HepG2 (cell line): Measurements from ENCODE around the gene ASTN1. TPM values are rescaled to one million over a fixed set of nuclear protein-coding genes. Genes with fewer than 3 reads are reported as not detected.

ENCODE experiments used
- ATAC-seq: fragments of 200-7000 bp; cut with Tn5 transposase; 3 replicates; pipeline ENCODE4 v1.9.1; 2020; ENCODE audit warnings: mild to moderate bottlenecking, moderate library complexity
- BruUV-seq: library from RNA; stranded (reverse); fragments of 400-500 nt; replicated peaks from 2 replicates; lab custom pipeline; 2021; lab: Mats Ljungman, UMichigan
- CTCF ChIA-PET: fragments of 300-600 bp; formaldehyde crosslinking; extraction: SDS; loops from one replicate; lab custom pipeline; 2021; ENCODE audit warnings: low total read pairs, inconsistent platforms, low intra/inter-chr PET ratio; lab: Yijun Ruan, JAX
- POLR2A ChIA-PET: fragments of 350-600 bp; sonication (Branson Sonifier 250); formaldehyde crosslinking; loops from one replicate; lab custom pipeline; 2020; ENCODE audit warnings: antibody characterized with exemption, inconsistent platforms; lab: Yijun Ruan, JAX
- DNase-seq: peaks from one replicate; pipeline ENCODE4 v3.0.0-alpha.2; 2015; ENCODE audit warnings: low spot score
- FAIRE-seq: peaks from 3 replicates; lab custom pipeline; 2011; peaks lifted over from hg19 to GRCh38; lab: Jason Lieb, UNC
- H2AFZ ChIP-seq: one replicate; pipeline ENCODE4 v1.6.1; 2011; ENCODE audit warnings: low read length, inconsistent platforms
- H3K27ac ChIP-seq: fragments of 300-600 bp; 3 replicates; pipeline ENCODE4 v1.8.0; 2011; ENCODE audit warnings: mixed run types, mild to moderate bottlenecking, mixed read lengths, low read length, inconsistent platforms; ENCODE audit not compliant: insufficient read depth; ENCODE audit errors: extremely low read length
- H3K27me3 ChIP-seq, 2 experiments: fragments of 200-600 bp in 1 of 2; 2 replicates in 1 of 2; 3 replicates in 1 of 2; pipeline versions ENCODE4 v1.6.0 to v1.8.0; 2011; ENCODE audit warnings: low read length in 2 of 2, mild to moderate bottlenecking in 2 of 2, moderate library complexity in 2 of 2, inconsistent platforms in 1 of 2; ENCODE audit not compliant: insufficient read depth in 2 of 2, control insufficient read depth in 1 of 2
- H3K36me3 ChIP-seq, 2 experiments: fragments of 200-600 bp in 1 of 2; replicated peaks in 1 of 2; 2 replicates in 1 of 2; 3 replicates in 1 of 2; pipeline versions ENCODE4 v1.5.1 to v1.8.0; 2011; ENCODE audit warnings: low read length in 2 of 2, inconsistent platforms in 1 of 2; ENCODE audit not compliant: insufficient read depth in 2 of 2, control insufficient read depth in 1 of 2
- H3K4me1 ChIP-seq: 2 replicates; pipeline ENCODE4 v1.5.1; 2012; ENCODE audit warnings: low read length, inconsistent platforms; ENCODE audit not compliant: insufficient read depth
- H3K4me2 ChIP-seq: 2 replicates; pipeline ENCODE4 v1.6.0; 2011; ENCODE audit warnings: low read depth, low read length, inconsistent platforms
- H3K4me3 ChIP-seq, 3 experiments: fragments of 200-600 bp in 1 of 3; sonication (generic), shearing (Covaris generic) in 1 of 3; replicated peaks in 1 of 3; 2 replicates each; pipeline ENCODE4 v1.5.1; 2011 to 2016; ENCODE audit warnings: low read length in 3 of 3, inconsistent platforms in 2 of 3, low read depth in 2 of 3, mild to moderate bottlenecking in 2 of 3, control low read depth in 1 of 3, mixed read lengths in 1 of 3; ENCODE audit not compliant: insufficient read depth in 1 of 3
- H3K79me2 ChIP-seq: one replicate; pipeline ENCODE4 v1.6.1; 2011; ENCODE audit warnings: low read length, inconsistent platforms; ENCODE audit not compliant: insufficient read depth
- H3K9ac ChIP-seq: 2 replicates; pipeline ENCODE4 v1.6.0; 2011; ENCODE audit warnings: mild to moderate bottlenecking, low read depth, low read length, inconsistent platforms; ENCODE audit not compliant: insufficient read depth
- H3K9me3 ChIP-seq: 2 replicates; pipeline ENCODE4 v1.5.1; 2012; ENCODE audit warnings: mild to moderate bottlenecking, low read length
- H4K20me1 ChIP-seq: 2 replicates; pipeline ENCODE4 v1.6.0; 2011; ENCODE audit warnings: inconsistent platforms, mild to moderate bottlenecking, low read length, moderate library complexity; ENCODE audit not compliant: insufficient read depth
- ATF7 ChIP-seq, 2 experiments: fragments of 450-650 bp in 1 of 2; sonication (generic) in 1 of 2; formaldehyde crosslinking in 1 of 2; IDR thresholded peaks; 2 replicates each; pipeline versions ENCODE4 v1.4.0 to v1.6.1; 2016 to 2020; ENCODE audit warnings: antibody characterized with exemption in 1 of 2, mild to moderate bottlenecking in 1 of 2, missing genetic modification reagents in 1 of 2
- FOSL1 ChIP-seq: sonication (generic); formaldehyde crosslinking; IDR thresholded peaks from 2 replicates; pipeline ENCODE4 v1.9.0; 2021; ENCODE audit warnings: missing genetic modification reagents, borderline replicate concordance
- HNRNPUL1 ChIP-seq: fragments of 200-400 bp; formaldehyde crosslinking; IDR thresholded peaks from 2 replicates; pipeline ENCODE4 v1.6.1; 2017; ENCODE audit warnings: low read depth, mild to moderate bottlenecking, low read length, moderate library complexity
- KLF15 ChIP-seq: sonication (generic); formaldehyde crosslinking; IDR thresholded peaks from 2 replicates; pipeline ENCODE4 v1.8.1; 2023; ENCODE audit warnings: borderline replicate concordance, mild to moderate bottlenecking, inconsistent platforms, missing genetic modification reagents, mixed read lengths
- KLF9 ChIP-seq: IDR thresholded peaks from 2 replicates; pipeline ENCODE4 v1.6.1; 2016; ENCODE audit warnings: low read depth
- MAX ChIP-seq: IDR thresholded peaks from 2 replicates; pipeline ENCODE4 v1.6.1; 2012; ENCODE audit warnings: inconsistent platforms
- NR3C1 ChIP-seq: sonication (generic); formaldehyde crosslinking; IDR thresholded peaks from 2 replicates; pipeline ENCODE4 v1.4.0; 2020; ENCODE audit warnings: missing genetic modification reagents
- RFX3 ChIP-seq: IDR thresholded peaks from 2 replicates; pipeline ENCODE4 v1.6.1; 2016; ENCODE audit warnings: missing biosample characterization, missing genetic modification reagents
- TBX3 ChIP-seq: fragments of 450-650 bp; IDR thresholded peaks from 2 replicates; pipeline ENCODE4 v1.6.1; 2017; ENCODE audit warnings: antibody characterized with exemption, mild to moderate bottlenecking, inconsistent platforms, borderline replicate concordance
- THAP7 ChIP-seq: sonication (generic); formaldehyde crosslinking; IDR thresholded peaks from 2 replicates; pipeline ENCODE4 v1.8.1; 2023; ENCODE audit warnings: mild to moderate bottlenecking, missing genetic modification reagents
- ZBTB3 ChIP-seq: sonication (generic); formaldehyde crosslinking; IDR thresholded peaks from 2 replicates; pipeline ENCODE4 v1.4.0; 2020; ENCODE audit warnings: low read depth, mild to moderate bottlenecking, moderate library complexity, missing genetic modification reagents, borderline replicate concordance
- ZFYVE20 ChIP-seq: sonication (generic); formaldehyde crosslinking; IDR thresholded peaks from 2 replicates; pipeline ENCODE4 v1.8.0; 2023; ENCODE audit warnings: low read depth, mild to moderate bottlenecking, moderate library complexity, missing genetic modification reagents, borderline replicate concordance
- ZNF713 ChIP-seq: sonication (generic); formaldehyde crosslinking; IDR thresholded peaks from 2 replicates; pipeline ENCODE4 v1.4.0; 2020; ENCODE audit warnings: mild to moderate bottlenecking, missing genetic modification reagents
- WGBS: methylation state at CpG from one replicate; pipeline ENCODE4 v1.1.6; 2017; ENCODE audit warnings: low lambda C conversion rate; 5-methylcytosine and 5-hydroxymethylcytosine counted together
- in situ Hi-C: cut with HindIII; loops from 2 replicates; pipeline ENCODE4 v1.10.0; 2017; ENCODE audit warnings: low pct_unique_long_range_greater_than_20kb; ENCODE audit not compliant: extremely low pct_ligation_motif_present
- intact Hi-C: fragments of 100-400 bp; cut with micrococcal nuclease; formaldehyde crosslinking; loops from one replicate; pipeline ENCODE4 v1.10.0; 2022; ENCODE audit not compliant: unreplicated experiment
- polyA plus RNA-seq, 8 experiments: library from polyadenylated mRNA; depleted of rRNA in 3 of 8; stranded (reverse) in 7 of 8; unstranded in 1 of 8; fragments of >200 nt; fragmentation: Illumina TruSeq in 4 of 8; extraction: Trizol in 4 of 8; gene quantifications; 2 replicates each; pipeline versions ENCODE4 v1.2.1 to v1.2.3, GENCODE V29; 2011 to 2016; ENCODE audit warnings: low read depth in 4 of 8, missing spikeins in 1 of 8, mixed read lengths in 1 of 8; ENCODE audit not compliant: insufficient read depth in 1 of 8
- total RNA-seq, 5 experiments: library from RNA; depleted of rRNA; stranded (reverse); fragments of >200 nt; fragmentation: Illumina TruSeq; extraction: Trizol; gene quantifications; 2 replicates each; pipeline ENCODE4 v1.2.3, GENCODE V29; 2016; ENCODE audit warnings: low read depth in 1 of 5
- TF ChIP-seq, protein P1 (sequence below): IDR thresholded peaks from 2 replicates; pipeline ENCODE4 v1.6.1; 2012; ENCODE audit warnings: low read length, improper control_type of control experiment
- TF ChIP-seq, protein P2 (sequence below): sonication (generic); formaldehyde crosslinking; IDR thresholded peaks from 2 replicates; pipeline ENCODE4 v1.4.0; 2020; ENCODE audit warnings: low read depth, mild to moderate bottlenecking, missing genetic modification reagents

The ASTN1 gene
- total and polyA plus RNA-seq, 2 of the 13 experiments (the other 11 are each of a cell fraction or from before 2014, with no cell fraction given), result not detected

- H3K9ac ChIP-seq, result no peak overlapping the region
- H2AFZ ChIP-seq, result no peak overlapping the region
- no peaks in the 10 kb centered on the region for H3K9me3 ChIP-seq
- no peak for DNase-seq
- no peak overlapping the region for H3K4me2 ChIP-seq
- ChIA-PET CTCF (no interaction called here), POLR2A (no interaction called here)
- no peaks in the 10 kb centered on the region for H3K36me3 ChIP-seq
- BruUV-seq, result no TSS peak
- H3K4me1 ChIP-seq, result peaks cover 6% of the 10 kb centered on the region; the same call in 1 of the 2 replicates
- H3K79me2 ChIP-seq, result no peaks in the 10 kb centered on the region
- no peaks in the 10 kb centered on the region for H4K20me1 ChIP-seq
- no peak overlapping the region for H3K4me3 ChIP-seq
- H3K27ac ChIP-seq, result no peak overlapping the region
- intact Hi-C loops, result no loop called here
- in situ Hi-C loops, result loop anchor here (25.0 kb wide), 1 partner anchor 894 kb away; no protein-coding TSS in a partner anchor
- TF ChIP-seq TBX3 (no peak), ZFYVE20 (CRISPR knock-in tag) (no peak), KLF9 (no peak), FOSL1 (no peak), HNRNPUL1 (no peak), ZBTB3 (CRISPR knock-in tag) (no peak), ATF7 (IDR thresholded peaks at IDR 0.05) (no peak), ATF7 (CRISPR knock-in tag; IDR thresholded peaks at IDR 0.05) (no peak), RFX3 (CRISPR knock-in tag) (no peak), MAX (no peak), THAP7 (CRISPR knock-in tag) (no peak), NR3C1 (CRISPR knock-in tag) (no peak), KLF15 (CRISPR knock-in tag) (no peak), ZNF713 (CRISPR knock-in tag) (no peak)
- TF ChIP-seq, protein P1, sequence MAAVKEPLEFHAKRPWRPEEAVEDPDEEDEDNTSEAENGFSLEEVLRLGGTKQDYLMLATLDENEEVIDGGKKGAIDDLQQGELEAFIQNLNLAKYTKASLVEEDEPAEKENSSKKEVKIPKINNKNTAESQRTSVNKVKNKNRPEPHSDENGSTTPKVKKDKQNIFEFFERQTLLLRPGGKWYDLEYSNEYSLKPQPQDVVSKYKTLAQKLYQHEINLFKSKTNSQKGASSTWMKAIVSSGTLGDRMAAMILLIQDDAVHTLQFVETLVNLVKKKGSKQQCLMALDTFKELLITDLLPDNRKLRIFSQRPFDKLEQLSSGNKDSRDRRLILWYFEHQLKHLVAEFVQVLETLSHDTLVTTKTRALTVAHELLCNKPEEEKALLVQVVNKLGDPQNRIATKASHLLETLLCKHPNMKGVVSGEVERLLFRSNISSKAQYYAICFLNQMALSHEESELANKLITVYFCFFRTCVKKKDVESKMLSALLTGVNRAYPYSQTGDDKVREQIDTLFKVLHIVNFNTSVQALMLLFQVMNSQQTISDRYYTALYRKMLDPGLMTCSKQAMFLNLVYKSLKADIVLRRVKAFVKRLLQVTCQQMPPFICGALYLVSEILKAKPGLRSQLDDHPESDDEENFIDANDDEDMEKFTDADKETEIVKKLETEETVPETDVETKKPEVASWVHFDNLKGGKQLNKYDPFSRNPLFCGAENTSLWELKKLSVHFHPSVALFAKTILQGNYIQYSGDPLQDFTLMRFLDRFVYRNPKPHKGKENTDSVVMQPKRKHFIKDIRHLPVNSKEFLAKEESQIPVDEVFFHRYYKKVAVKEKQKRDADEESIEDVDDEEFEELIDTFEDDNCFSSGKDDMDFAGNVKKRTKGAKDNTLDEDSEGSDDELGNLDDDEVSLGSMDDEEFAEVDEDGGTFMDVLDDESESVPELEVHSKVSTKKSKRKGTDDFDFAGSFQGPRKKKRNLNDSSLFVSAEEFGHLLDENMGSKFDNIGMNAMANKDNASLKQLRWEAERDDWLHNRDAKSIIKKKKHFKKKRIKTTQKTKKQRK, result no peak
- TF ChIP-seq, protein P2, sequence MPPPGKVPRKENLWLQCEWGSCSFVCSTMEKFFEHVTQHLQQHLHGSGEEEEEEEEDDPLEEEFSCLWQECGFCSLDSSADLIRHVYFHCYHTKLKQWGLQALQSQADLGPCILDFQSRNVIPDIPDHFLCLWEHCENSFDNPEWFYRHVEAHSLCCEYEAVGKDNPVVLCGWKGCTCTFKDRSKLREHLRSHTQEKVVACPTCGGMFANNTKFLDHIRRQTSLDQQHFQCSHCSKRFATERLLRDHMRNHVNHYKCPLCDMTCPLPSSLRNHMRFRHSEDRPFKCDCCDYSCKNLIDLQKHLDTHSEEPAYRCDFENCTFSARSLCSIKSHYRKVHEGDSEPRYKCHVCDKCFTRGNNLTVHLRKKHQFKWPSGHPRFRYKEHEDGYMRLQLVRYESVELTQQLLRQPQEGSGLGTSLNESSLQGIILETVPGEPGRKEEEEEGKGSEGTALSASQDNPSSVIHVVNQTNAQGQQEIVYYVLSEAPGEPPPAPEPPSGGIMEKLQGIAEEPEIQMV, result no peak
- H3K27me3 ChIP-seq, result peaks cover 0 to 4% of the 10 kb centered on the region in 2 experiments; a peak in 2 of 5 replicates
- no peak for ATAC-seq
- FAIRE-seq, result no peak
- WGBS, result 0% methylated on average over 6 of the region's 7 CpGs
Measured at GRCh38 chr1:176893625-176894352, 270.7 kb downstream of the ASTN1 start.
